Right lobe of liver (tissue), 4 donors: ENCODE measurements around the gene INPP5D.

Experiments
- POLR2A ChIP-seq: fragments of 450-650 bp; IDR thresholded peaks from one replicate; pipeline ENCODE4 v1.6.1; 2017; ENCODE audit warnings: antibody characterized with exemption, mild to moderate bottlenecking
- TF ChIP-seq, protein P1 (sequence below), 4 donors: fragments of 200-600 bp in 3 of 4; fragments of 450-650 bp in 1 of 4; IDR thresholded peaks; one replicate each; pipeline versions ENCODE4 v1.5.1 to v1.8.0; 2016 to 2022; ENCODE audit warnings: antibody characterized with exemption in 4 of 4, mild to moderate bottlenecking in 2 of 4
- donor health status: DM: no; HTN: no; CAD: no.
- donor health status: DM: no; HTN: no; CAD: no.
- donor health status: DM: no; HTN: yes; CAD: no.

DNA sequence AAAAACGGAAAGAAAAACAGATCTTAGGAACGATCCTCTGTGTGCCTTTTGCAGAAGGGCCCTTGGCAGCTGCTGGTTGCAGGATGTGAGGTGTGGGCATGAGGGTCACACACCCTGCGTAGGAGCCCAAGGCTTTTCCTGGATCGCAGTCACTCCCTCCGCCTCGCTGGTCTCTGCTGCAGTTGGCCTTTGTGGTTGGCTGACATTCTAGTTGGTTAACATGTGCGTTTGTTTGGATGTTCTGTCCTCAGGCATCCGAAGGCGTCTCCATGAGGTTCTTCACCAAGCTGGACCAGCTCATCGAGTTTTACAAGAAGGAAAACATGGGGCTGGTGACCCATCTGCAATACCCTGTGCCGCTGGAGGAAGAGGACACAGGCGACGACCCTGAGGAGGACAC lies 61.7 kb downstream of the INPP5D start:
- TF ChIP-seq, protein P1, sequence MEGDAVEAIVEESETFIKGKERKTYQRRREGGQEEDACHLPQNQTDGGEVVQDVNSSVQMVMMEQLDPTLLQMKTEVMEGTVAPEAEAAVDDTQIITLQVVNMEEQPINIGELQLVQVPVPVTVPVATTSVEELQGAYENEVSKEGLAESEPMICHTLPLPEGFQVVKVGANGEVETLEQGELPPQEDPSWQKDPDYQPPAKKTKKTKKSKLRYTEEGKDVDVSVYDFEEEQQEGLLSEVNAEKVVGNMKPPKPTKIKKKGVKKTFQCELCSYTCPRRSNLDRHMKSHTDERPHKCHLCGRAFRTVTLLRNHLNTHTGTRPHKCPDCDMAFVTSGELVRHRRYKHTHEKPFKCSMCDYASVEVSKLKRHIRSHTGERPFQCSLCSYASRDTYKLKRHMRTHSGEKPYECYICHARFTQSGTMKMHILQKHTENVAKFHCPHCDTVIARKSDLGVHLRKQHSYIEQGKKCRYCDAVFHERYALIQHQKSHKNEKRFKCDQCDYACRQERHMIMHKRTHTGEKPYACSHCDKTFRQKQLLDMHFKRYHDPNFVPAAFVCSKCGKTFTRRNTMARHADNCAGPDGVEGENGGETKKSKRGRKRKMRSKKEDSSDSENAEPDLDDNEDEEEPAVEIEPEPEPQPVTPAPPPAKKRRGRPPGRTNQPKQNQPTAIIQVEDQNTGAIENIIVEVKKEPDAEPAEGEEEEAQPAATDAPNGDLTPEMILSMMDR (IDR thresholded peaks at IDR 0.05) = no peak
- no peak for TF ChIP-seq POLR2A
